HG03469 (cell line): Measurements from ENCODE around the gene BMP10.
A peak's percentile ranks its signal among the peaks of the same experiment; 100 is the strongest.

ENCODE experiments used
- ATAC-seq: cut with Tn5 transposase; IDR thresholded peaks from one replicate; pipeline ENCODE4 v1.9.1; 2021; ENCODE audit warnings: mild to moderate bottlenecking, moderate library complexity, moderate number of reproducible peaks; ENCODE audit not compliant: unreplicated experiment

BMP10 gene

DNA sequence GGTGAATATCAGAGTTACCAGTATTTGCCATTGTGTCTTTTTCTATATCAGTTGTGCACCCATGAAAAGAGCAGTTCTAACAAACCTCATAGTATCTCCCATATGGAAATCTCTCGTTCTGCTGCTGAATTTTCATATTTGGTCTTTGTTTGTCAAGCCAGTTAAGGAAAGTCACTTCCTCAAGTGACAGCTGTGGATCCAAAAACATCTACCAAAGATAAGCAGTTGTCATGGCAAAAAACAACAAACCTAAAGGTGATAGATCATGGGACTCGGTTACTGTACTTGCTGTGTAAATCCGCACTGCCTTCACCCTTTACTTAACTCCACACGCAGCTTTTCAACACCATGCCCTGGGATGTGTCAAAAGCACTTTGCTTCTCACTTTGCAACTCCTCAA lies 17.3 kb downstream of the BMP10 start:
- ATAC-seq: no peak

DNA sequence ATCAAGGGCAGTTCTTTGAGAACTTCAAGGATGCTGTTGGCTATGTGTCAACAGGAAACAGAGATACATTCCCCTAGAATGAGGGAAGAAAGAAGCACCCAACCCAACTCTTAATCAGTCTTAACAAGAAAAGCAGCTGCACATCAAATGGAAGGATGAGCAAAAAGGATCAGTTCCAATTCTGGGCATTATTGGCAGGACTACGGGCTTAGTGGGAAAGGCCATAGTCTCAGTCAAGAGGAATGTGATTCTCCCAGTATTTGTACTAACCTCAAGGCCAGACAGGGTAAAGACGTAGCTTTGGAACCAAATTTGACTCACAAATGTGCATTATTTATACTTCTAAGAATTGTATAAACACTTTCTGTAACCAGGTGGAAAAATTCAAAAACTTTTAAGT lies 18.2 kb downstream of the BMP10 start:
- no peak for ATAC-seq

DNA sequence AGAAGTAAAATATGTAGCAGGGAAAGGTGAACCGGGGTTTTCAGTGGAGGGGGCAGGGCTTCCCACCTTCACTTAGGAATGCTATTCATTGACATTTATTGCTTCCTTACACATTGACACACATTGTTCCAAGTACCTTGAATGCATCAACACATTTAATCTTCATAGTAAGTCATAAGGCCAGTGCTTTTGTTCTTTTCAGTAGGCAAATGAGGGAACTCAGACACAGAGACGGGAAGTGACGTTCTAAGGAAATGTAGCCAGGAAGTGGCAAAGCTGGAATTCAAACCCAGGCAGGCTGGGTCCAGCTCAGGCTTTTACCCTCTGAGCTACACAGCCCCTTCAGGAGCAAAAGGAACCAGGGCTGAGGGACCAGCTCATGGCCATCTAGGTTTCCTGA lies 20.7 kb downstream of the BMP10 start:
- no peak for ATAC-seq

DNA sequence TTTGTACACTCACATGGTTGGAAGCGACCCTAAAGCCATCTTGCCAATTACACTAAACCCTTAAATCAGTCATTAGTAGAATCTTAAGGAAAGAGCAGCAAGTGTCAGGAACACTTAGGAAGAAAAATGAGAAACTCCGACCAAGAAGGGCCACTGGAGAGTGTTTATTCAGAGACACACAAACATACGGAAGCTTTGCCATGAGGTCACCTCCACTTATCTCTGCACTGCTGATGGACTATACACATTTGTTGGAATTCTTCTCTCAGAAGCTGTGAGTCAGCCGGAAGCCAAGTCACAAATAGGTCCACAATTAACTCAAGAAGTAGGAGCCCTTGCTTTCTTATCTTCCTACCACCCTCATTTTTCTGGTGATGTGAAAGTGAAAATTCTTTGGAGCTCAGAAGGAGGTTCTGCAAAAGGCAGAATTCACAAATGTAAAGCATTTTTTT lies 21.6 kb downstream of the BMP10 start:
- ATAC-seq: no peak

DNA sequence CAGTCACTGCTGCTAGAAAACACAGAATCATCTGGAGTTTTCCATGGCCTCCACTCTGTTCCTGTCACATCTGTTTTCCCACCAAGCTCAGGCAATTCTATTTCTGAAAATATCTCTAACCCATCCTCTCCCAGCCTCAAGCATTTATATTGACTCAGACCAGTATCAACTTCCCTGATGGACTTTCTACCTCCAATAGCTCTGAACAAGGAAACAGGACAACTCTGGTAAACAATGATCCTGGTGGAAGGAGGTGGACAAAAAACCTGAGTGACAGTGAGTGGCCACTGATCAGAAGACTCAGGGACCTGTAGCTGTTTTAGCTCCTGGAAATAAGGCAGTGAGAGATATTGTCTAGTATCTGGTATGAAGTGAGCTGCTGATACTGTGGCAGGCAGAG lies 23.4 kb downstream of the BMP10 start:
- no peak for ATAC-seq

DNA sequence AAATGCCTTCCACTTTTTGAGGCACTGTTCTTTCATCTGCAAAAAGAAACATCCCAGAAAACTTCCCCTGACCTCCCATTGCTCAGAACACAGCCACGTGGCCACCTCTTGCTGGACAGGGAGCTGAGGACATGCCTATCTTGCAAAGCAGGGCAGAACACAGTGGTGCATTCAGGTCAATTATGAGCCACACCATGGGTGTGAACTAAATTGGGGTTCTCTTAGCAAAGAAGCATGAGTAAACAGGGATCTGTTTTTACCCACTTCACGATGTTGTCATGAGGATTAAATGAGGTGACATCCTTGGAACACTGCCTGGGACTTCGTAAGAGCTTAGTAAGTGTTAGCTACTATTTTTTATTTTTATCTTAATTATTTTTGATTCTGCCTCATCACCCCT lies 25.1 kb downstream of the BMP10 start:
- no peak for ATAC-seq

DNA sequence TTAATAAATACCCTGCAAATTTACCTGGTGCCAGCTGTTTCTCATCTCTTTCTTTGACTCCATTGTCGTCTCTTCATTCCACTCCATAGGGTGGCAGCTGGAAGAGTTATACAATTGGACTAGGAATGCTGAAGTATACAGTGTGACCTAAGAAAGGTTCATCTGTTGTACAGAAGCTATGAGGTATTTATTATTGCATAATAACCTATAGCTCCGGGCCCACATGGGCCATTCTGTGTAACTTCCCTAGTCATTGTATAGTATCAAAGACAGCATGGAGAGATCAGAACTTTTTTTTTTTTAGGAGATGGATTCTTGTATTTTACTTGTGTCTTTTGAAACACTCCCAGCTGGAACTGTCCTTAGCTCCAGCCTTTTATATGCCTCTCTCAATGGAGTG lies 26.2 kb downstream of the BMP10 start:
- no peak for ATAC-seq

DNA sequence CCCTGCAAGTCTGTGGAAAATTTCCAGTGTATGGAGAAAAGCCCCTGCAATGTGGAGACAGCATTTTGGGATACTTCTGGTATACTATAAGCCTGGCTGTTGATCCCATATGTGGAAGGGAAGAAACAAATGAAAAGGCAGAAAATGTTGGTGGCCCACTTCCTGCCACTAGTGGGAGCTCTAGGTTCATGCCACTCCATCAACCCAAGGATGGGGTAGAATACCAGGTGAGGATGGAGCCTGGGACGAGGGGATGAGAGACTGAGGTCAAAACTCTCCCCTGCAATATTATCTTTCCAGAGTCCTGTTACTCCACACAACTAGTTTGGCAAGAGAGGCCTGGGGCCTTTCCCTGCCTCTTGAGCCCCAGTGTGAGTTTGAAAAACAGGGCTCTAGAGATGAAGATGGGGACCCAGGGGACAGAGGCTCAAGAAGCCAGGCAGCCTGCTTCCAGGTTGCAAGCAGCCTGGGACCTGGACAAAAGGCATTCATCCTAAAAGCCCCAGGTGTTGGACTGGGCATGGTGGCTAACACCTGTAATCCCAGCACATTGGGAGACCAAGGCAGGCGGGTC lies 31.9 kb downstream of the BMP10 start:
- ATAC-seq: no peak

DNA sequence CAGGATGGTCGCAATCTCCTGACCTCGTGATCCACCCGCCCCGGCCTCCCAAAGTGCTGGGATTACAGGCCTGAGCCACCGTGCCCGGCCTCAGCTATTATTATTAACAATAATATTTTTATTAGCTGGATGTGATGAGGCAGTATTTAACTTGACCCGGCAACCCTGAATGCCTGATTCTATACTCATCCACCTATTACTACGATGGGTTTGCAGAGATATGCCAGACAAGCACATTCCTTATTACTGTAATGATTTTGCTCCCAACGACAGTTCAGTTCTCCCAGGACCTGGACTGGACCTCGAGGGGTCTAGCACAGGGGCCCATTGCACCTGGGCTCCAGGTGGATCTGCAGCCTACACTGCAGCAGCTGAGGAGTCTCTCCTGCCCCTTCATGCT lies 32.6 kb downstream of the BMP10 start:
- no peak for ATAC-seq

DNA sequence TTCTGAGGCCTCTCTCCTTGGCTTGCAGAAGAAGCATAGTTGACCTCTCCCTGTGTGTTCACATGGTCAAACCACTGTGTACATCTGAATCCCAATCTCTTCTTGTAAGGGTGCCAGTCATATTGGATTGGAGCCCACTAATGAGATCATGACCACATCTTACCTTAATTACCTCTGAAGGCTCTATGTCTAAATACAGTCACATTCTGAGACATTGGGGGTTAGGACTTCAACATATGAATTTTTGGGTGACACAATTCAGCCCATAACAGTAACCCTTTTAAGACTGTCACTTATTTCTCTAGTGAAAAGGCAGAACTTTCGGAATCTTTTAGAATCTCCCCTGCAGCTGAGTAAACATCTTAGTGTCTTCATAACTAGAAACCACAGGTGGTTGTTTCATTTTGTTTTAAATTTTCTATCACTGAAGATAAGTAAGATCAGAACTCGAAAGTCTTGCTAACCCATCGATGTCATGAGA lies 33.3 kb downstream of the BMP10 start:
- ATAC-seq: no peak

DNA sequence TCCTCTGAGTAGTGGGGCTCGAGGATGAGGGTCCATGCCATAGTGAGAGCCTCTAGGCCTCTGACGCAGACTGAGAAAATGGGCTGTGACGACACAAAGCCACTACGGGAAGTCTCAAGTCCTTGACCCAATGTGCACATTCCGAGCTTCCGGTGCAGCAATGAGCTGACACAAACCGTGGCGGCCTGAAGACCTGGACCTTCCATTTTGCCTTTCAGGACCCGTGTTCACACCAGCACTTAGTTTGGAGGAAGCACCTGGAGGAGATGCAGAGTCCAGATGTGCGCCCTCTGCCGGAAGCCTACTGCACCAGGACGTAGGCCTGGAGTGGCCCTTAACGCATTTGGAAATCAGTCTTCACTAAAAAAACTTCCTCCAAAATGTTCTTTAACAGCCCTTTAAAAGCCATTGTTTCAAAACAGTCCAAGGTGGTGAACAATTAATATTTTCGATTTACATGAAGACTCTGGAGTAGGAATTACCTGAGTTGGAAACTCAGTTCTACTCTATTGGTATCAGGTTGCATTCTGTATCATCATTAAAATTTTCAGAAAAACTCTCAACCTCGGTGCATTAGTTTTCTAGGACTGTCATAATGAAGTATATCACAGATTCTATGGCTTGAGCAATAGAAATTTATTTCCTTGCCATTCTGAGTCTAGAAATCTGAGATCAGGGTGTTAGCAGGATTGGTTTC lies 33.9 kb downstream of the BMP10 start:
- ATAC-seq: no peak

DNA sequence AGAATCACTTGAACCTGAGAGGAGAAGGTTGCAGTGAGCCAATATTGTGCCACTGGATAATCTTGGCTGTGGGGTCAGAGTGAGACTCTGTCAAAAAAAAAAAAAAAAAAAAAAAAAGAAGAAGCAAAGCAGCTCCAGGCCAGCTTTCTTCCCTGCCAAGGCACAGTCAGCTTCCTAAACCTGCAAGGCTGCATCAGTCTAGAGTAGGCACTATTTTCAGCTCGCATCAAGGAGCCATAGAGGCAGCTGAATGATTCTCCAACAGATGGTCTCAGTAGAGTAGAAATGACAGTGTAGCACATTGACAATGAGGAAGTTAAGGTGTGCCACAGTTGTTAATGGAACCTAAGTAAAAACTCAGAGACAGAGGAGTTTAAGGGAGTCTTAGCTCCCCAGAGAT lies 35.6 kb downstream of the BMP10 start:
- ATAC-seq: no peak

DNA sequence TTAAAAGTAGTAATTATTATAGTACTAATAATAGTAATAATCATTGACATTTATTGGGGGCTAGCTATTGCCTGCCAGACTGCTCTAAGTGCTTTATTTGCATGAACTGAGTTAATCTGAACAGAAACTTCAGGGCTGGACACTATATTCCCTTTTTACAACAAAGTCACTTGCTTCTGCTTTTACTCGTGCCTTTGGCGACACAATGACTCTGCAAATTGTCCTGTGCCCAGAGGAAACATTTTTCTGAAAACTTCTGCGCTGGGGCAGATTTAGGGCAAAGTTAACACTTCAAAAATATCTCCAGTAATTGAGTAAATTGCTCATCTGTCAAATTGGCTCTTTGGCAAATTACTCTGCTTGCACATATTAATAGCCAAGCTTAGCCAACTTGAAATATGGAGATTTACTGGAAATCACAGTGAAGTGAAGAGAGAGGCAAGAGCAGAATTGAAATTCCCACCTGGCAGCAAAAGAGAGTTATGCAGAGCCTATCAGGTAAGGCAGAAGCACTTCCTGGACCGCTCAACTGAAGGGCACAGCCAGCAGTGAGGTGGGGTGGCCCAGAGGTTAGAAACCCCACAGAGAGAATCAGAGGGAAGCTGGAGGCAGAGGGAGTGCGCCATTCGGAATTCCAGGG lies 36.3 kb downstream of the BMP10 start:
- ATAC-seq: no peak

DNA sequence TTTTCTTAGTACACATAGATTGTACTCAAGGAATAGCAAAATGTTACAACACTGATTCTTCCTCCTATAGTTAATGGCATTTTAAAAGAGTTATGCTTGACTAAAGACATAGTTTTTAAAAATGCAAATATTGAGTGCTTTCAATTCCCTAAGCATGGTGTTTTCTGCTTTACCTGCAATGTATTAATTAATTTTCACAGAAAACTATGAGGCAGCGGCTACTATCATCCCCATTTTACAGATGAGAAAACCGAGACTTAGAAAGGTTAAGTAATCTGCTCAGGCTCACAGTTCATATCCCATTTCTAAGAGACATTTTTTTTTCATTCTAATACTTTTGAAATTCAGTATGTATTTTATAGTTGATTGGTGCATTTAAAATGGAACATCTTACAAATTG lies 38.0 kb downstream of the BMP10 start:
- ATAC-seq: no peak

DNA sequence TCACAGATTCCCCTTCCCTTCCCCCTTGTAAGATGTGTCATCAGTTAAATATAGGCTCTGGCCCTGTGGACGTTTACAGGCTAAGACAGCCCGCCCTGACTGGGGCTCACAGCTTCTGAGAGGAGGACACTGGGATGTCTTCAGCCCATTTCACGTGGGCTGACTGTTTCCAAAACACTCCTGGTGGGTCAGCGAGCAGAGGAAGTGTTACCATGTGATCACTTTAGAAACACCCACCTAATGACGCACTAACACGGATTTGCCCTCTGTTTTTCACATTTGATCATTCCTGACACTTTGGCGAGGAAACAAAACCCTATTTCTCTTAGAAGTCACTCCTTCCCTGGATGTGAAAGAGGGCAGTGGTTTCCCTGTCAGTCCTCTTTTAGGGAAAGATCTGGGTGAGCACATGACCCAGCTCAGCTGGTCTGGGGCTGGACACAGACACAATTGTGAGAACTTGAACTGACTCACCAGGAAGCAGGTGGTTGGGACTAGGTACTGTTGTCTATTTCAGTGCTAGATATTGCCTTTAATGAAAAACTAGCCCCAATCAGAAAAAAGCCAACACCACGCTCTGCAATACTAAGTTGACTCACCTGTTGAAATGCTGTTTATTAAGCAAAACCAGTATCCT lies 38.8 kb downstream of the BMP10 start:
- ATAC-seq: peak; percentile 40

DNA sequence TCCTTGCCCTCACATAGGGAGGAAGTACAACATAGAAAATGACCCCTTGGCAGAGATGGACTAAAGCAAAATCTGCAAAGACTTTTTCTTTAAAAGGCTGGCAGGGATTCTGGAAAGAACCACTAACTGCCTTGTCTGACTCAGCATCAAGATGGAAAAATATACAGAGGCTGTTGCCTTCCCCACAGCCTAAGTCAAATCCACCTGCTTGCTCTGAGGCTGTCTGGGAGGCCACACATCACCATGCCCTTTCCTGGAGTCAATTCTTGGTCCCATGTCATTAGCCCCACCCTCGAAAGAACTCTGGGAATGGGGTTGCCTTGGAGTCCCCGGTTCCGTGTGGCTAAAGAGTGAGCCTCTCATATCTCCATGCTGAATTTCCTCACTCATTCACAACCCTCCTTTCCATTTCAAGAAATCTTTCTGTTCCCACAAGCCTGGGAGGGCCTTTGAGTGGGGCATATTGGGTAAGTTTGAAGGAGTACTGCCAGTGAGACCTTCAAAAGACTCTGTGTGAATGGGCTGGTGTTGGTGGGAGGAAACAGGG lies 39.4 kb downstream of the BMP10 start:
- no peak for ATAC-seq

DNA sequence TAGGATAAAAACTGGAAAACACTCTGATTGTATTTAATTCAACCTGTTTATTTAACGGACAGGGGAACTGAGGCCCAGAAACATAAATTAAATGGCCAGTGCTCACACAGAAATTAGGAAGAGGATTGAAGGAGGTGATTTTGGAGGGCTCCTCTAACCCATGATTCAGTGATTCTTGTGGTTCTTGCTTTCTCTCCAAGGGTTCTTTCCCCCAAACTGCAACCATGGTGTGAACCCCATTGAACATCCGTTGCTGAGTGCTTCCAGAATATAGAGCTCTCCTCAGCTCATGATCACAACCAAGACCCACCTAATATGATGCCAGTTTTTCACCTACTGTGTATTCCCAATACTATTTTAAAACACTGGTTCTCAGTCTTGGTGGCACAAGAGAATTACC lies 41.4 kb downstream of the BMP10 start:
- no peak for ATAC-seq

DNA sequence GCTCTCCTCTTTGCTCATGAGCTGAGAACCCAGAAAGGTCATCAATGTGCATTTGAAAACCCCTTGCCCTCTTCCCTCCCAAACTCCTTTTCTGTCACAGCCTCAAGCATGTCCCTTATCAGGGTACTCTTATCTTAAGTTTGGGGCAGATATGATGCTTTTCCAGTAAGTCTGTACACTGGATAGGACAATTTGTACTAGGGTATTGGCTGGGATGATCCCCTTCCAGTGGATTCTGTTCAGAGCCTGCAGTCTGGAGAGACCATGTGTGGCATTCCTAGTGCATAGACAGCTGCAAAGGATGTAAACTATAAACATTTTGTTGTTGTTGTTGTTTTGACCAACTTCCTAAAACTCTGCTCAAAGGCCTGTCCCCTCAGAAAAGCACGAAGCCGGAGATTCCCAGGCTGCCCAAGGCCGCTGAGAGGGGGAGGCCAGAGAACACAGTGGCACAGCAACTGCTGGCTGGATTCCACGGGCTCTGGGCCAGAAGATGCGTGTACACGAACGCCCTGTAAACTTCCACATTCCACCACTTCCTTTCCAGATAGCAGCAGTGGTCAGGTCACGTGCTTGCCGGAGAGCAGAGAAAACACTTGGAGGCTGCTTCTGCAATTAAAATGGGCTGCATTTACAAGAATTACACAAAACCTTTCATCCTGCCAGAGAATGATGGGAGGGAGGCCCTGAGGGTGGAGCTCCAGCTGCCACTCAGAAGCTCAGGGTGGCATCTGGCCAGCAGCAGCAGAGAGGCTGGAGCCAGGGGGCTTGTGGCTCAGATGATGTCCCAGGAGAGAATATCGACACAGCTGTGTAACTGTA lies 42.1 kb downstream of the BMP10 start:
- no peak for ATAC-seq

DNA sequence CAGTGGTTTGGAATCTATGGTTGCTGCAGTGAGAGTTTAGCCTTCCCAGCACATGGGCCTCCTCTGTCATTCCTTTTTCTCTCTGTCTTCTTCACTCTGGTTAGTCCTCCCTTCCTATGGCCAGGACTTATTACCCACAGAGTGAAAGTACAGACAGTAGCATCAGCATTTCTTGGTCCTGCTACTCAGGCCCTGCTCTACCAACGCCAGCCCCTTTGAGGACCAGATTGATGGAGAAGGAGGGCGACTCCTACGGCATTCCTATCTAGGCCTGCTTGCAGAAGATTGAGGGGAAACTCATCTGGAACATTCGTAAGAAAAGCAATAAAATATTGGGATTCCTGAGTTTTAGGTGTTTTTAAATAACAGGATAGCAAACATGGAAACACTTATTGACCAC lies 43.5 kb downstream of the BMP10 start:
- ATAC-seq: no peak

DNA sequence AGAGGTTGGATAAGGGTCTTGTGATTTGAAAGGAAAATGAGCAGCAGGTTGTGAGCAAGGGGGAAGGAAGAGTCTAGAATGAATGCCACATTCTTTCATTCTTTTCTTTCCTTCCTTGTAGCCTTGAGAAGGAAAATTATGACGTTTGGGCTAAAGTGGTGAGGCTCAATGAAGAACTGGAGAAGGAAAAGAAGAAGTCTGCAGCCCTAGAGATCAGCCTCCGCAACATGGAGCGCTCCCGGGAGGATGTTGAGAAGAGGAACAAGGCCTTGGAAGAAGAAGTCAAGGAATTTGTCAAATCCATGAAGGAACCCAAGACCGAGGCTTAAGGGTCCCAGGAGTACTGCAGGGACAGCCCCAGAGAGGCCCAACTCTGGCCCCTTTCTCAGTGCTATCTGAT lies 45.3 kb downstream of the BMP10 start:
- no peak for ATAC-seq

DNA sequence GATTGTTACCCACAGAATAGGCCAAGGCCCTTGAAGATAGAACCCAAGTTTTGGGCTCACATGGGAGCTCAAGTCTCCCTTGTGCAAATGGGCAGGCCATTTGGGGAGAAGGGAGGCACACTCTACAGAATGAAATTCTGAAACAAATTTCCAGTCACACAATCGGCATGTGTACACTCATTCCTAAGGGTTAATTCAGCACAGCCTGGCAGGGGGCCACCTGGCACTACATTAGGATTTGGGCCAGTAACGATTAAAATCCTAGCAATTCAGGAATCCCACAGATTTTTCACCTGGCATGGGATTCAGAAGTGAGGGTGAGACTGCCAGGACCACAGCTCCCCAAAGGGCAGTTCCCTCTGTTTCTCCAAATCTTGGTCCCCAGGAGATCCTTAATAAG lies 46.4 kb downstream of the BMP10 start:
- ATAC-seq: no peak
